Measurements from ENCODE around the gene CAPSL.
"Not testable (repeated sequence)": the region's sequence is repeated elsewhere in the genome, so short reads cannot be mapped to it uniquely, and the experiment has no call there.

CAPSL gene

GRCh38 chr5:35938568-35939227 lies at the start of gene CAPSL:
CAPSL (minus strand) TSS chr5:35938622; CDS start chr5:35921120, 17,502 bp downstream.
- peak; percentile 31 for DNase-seq

GRCh38 chr5:35987776-35988175 lies 49.4 kb upstream of the CAPSL start:
- no peak for DNase-seq

GRCh38 chr5:35979715-35980114 lies 41.3 kb upstream of the CAPSL start:
- DNase-seq, result no peak

- not testable (repeated sequence) for DNase-seq
Observed at GRCh38 chr5:35976859-35977258, 38.4 kb upstream of the CAPSL start.

GRCh38 chr5:35974570-35974969 lies 36.1 kb upstream of the CAPSL start:
- no peak for DNase-seq

GRCh38 chr5:35971878-35972210 lies 33.4 kb upstream of the CAPSL start:
- DNase-seq, result no peak

- no peak for DNase-seq
Observed at GRCh38 chr5:35971186-35971877, 32.9 kb upstream of the CAPSL start.

- DNase-seq, result no peak
Observed at GRCh38 chr5:35963381-35963843, 25.0 kb upstream of the CAPSL start.

- no peak for DNase-seq
Observed at GRCh38 chr5:35960328-35960727, 21.9 kb upstream of the CAPSL start.

- no peak for DNase-seq
Observed at GRCh38 chr5:35956429-35956828, 18.0 kb upstream of the CAPSL start.

GRCh38 chr5:35954175-35954574 lies 15.8 kb upstream of the CAPSL start:
- no peak for DNase-seq

GRCh38 chr5:35947085-35947484 lies 8.7 kb upstream of the CAPSL start:
- no peak for DNase-seq

GRCh38 chr5:35939639-35940038 lies 1.2 kb upstream of the CAPSL start:
- DNase-seq, result no peak

- peak; percentile 29 for DNase-seq
Observed at GRCh38 chr5:35926389-35927051, 11.9 kb downstream of the CAPSL start.

- DNase-seq, result peak; percentile 46
Observed at GRCh38 chr5:35924950-35925722, 13.3 kb downstream of the CAPSL start.

- no peak for DNase-seq
Observed at GRCh38 chr5:35924122-35924949, 14.1 kb downstream of the CAPSL start.

- peak; percentile 16 for DNase-seq
Observed at GRCh38 chr5:35922468-35922867, 16.0 kb downstream of the CAPSL start.

GRCh38 chr5:35921930-35922329 lies 16.5 kb downstream of the CAPSL start:
- DNase-seq, result no peak

- no peak for DNase-seq
Observed at GRCh38 chr5:35920890-35921289, 17.5 kb downstream of the CAPSL start.

- DNase-seq, result no peak
Observed at GRCh38 chr5:35919191-35919590, 19.2 kb downstream of the CAPSL start.

- no peak for DNase-seq
Observed at GRCh38 chr5:35908814-35909213, 29.6 kb downstream of the CAPSL start.

- DNase-seq, result no peak
Observed at GRCh38 chr5:35908228-35908627, 30.2 kb downstream of the CAPSL start.
